Hepatocyte (in vitro differentiated cells): ENCODE results near the gene PLCD1. TPM values are rescaled to one million over a fixed set of nuclear protein-coding genes. Genes with fewer than 3 reads are reported as not detected.

Experiments
- DNase-seq: peaks from one replicate; pipeline ENCODE4 v3.0.0-alpha.2; 2016; ENCODE audit warnings: low spot score
- H2AFZ ChIP-seq: fragments of 200-600 bp; sonication (generic); 2 replicates; pipeline ENCODE4 v1.6.0; 2016; ENCODE audit warnings: antibody characterized with exemption, mild to moderate bottlenecking
- H3K27ac ChIP-seq: fragments of 200-600 bp; sonication (generic); 2 replicates; pipeline ENCODE4 v1.5.1; 2016; ENCODE audit warnings: mild to moderate bottlenecking
- H3K27me3 ChIP-seq: fragments of 200-600 bp; sonication (generic); 2 replicates; pipeline ENCODE4 v1.6.1; 2016
- H3K36me3 ChIP-seq: fragments of 200-600 bp; sonication (generic); replicated peaks from 2 replicates; pipeline ENCODE4 v1.5.1; 2016; ENCODE audit warnings: low read depth; ENCODE audit not compliant: insufficient read depth
- H3K4me1 ChIP-seq: fragments of 200-600 bp; sonication (generic); 2 replicates; pipeline ENCODE4 v1.5.1; 2016; ENCODE audit warnings: mild to moderate bottlenecking, moderate library complexity; ENCODE audit not compliant: insufficient read depth
- H3K4me2 ChIP-seq: fragments of 200-600 bp; sonication (generic); 2 replicates; pipeline ENCODE4 v1.6.0; 2016
- H3K4me3 ChIP-seq: fragments of 200-600 bp; sonication (generic); 2 replicates; pipeline ENCODE4 v1.5.1; 2016; ENCODE audit warnings: mild to moderate bottlenecking
- H3K79me2 ChIP-seq: fragments of 200-600 bp; sonication (generic); 2 replicates; pipeline ENCODE4 v1.6.0; 2017; ENCODE audit warnings: mild to moderate bottlenecking
- H3K9me2 ChIP-seq: fragments of 200-600 bp; sonication (generic); replicated peaks from 2 replicates; pipeline ENCODE4 v1.6.0; 2017; ENCODE audit warnings: mild to moderate bottlenecking; ENCODE audit not compliant: insufficient read depth
- H3K9me3 ChIP-seq: fragments of 200-600 bp; sonication (generic); 2 replicates; pipeline ENCODE4 v1.5.1; 2016; ENCODE audit warnings: low read depth, mild to moderate bottlenecking
- H4K20me1 ChIP-seq: fragments of 200-600 bp; sonication (generic); 2 replicates; pipeline ENCODE4 v1.6.0; 2016; ENCODE audit warnings: mild to moderate bottlenecking; ENCODE audit not compliant: insufficient read depth, poor library complexity, severe bottlenecking
- EZH2 ChIP-seq: fragments of 200-600 bp; sonication (generic); IDR thresholded peaks from 2 replicates; pipeline ENCODE4 v1.6.1; 2016; ENCODE audit warnings: antibody characterized with exemption, mild to moderate bottlenecking, borderline replicate concordance
- EZH2phosphoT487 ChIP-seq: fragments of 200-600 bp; sonication (generic); IDR thresholded peaks from one replicate; pipeline ENCODE4 v1.6.1; 2018; ENCODE audit warnings: antibody characterized with exemption, mild to moderate bottlenecking, low read depth, moderate library complexity; ENCODE audit not compliant: unreplicated experiment, severe bottlenecking
- WGBS: methylation state at CpG from one replicate; pipeline ENCODE4 v1.1.6; 2016; ENCODE audit warnings: low lambda C conversion rate; ENCODE audit errors: missing lambda C conversion rate; 5-methylcytosine and 5-hydroxymethylcytosine counted together
- polyA plus RNA-seq: library from polyadenylated mRNA; unstranded; fragments of >200 nt; fragmentation: Nextera tagmentation; extraction: Ambion mirVana; gene quantifications from 2 replicates; pipeline ENCODE4 v1.2.1, GENCODE V29; 2016
- total RNA-seq: library from RNA; depleted of rRNA; stranded (reverse); fragments of >200 nt; gene quantifications from 2 replicates; pipeline ENCODE4 v1.2.3, GENCODE V29; 2014
- TF ChIP-seq, protein P1 (sequence below): fragments of 200-600 bp; sonication (generic); IDR thresholded peaks from 2 replicates; pipeline ENCODE4 v1.5.1; 2016; ENCODE audit warnings: antibody characterized with exemption, mild to moderate bottlenecking; ENCODE audit not compliant: poor library complexity

PLCD1 gene
- total and polyA plus RNA-seq, 2 experiments from 2014 or later: 21.7 to 22.6 TPM

DNA sequence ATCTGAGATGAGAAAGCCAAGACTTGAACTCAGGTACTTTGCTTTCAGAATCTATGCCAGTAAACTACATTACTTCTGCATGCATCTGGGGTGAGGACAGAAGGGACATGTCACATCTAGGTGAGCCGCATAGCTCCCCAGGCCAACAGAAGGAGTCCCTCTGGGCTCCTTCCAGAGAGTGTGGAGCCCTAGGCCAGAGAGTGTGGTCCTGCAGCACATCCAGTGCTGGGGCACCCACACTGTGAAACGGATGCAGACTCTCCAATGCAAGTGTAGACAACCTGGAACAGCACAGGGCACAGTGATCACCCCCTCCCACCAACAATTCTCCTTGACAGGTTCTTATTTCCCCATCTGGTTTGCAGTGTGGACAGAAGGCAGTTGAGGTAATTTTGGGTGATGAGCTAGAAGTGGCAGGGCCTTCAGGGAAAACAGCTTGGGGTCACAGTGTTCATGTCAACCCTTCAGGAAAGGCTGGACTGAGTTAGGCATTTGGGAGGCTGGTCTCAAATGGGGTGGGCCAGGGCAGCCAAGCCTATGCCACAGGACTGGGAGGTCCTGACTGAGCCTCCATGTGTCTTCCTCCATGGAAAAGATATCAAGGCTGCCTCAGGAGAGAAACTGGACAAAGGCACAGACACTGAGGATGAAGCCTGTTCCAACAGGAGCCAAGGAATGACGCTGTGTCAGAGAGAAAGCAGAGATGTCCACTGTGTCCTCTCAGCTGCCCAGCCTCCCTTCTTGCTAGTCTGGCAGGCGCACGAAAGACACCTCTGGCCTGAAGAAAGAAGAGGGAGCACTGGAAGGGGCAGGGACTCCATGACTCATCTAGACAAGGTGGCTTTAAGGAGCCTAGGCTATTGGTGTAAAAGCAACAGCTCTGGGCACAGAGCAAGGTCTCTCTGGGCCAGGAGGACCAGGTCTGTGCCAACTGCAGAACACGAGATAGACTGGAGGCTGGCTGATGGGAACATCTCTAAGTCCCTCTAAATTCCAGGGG, 1.7 kb downstream of the PLCD1 start:
- Histone ChIP-seq H3K79me2 (peaks cover 7% of the 10 kb centered on the region), H4K20me1 (no peaks in the 10 kb centered on the region), H3K36me3 (no peaks in the 10 kb centered on the region), H3K4me1 (peaks cover 9% of the 10 kb centered on the region), H3K9me3 (no peaks in the 10 kb centered on the region), H3K4me2 (peak overlapping the region; percentile 89), H3K27ac (no peak overlapping the region), H3K4me3 (no peak overlapping the region), H3K27me3 (no peaks in the 10 kb centered on the region), H3K9me2 (no peaks in the 10 kb centered on the region), H2AFZ (no peak overlapping the region)
- 94% methylated on average over 6 of the region's 6 CpGs for WGBS
- no peak for TF ChIP-seq EZH2phosphoT487
- TF ChIP-seq, protein P1, sequence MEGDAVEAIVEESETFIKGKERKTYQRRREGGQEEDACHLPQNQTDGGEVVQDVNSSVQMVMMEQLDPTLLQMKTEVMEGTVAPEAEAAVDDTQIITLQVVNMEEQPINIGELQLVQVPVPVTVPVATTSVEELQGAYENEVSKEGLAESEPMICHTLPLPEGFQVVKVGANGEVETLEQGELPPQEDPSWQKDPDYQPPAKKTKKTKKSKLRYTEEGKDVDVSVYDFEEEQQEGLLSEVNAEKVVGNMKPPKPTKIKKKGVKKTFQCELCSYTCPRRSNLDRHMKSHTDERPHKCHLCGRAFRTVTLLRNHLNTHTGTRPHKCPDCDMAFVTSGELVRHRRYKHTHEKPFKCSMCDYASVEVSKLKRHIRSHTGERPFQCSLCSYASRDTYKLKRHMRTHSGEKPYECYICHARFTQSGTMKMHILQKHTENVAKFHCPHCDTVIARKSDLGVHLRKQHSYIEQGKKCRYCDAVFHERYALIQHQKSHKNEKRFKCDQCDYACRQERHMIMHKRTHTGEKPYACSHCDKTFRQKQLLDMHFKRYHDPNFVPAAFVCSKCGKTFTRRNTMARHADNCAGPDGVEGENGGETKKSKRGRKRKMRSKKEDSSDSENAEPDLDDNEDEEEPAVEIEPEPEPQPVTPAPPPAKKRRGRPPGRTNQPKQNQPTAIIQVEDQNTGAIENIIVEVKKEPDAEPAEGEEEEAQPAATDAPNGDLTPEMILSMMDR: no peak
- DNase-seq: peak; percentile 11

DNA sequence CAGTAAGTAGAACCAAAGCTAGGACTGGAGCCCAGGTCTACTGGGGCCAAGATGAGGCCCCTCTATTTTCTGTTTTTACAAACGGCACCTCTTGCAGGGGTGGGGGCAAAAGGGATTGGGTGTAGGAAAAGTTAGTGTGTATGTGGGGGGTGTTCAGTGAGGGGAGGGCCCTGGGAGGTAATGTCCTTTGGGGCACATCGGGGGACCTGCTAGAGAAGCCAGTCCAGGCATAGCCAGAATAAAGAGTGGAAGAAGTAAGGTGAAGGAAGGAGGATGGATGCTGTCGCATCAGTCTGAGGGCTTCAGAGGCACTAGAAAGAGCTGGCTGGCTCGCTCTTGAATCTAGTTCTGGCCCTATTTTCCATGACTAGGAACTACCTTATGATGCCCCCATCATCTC, 2.6 kb downstream of the PLCD1 start:
- H3K4me1 ChIP-seq: peaks cover 9% of the 10 kb centered on the region

DNA sequence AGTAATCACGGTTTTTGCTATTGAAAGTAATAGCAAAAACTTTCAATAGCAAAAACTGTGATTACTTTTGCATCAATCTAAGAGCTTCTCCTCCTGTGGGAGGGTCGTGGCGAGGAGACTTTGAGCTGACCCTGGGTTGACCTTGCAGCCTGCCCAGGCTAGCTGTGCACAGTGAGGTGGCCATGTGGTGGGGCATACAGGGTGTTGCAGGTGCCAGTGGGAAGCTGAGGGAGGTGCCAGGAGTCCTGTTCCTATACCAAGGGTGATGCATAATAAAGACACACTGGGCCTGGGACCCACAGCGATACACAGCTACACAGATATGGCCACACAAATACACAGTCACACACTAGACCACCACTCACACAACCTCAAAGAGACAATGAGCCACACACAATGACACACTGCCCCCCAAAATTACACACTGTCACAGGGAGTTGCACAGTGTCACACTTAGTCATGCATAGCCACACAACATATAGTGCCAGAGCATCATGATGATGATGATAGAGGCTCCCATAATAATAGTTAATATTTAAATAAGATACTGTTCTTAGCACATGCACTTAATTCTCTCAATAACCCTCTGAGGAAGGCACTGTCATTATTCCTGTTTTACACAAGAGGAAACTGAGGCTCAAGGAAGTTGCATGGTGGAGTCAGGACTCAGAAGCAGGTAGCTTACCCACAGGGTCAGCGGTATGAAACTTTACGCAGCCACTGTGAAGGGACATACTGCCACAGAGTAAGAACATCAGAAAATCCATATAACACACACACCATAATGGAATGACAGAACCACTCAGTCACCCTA, 6.3 kb downstream of the PLCD1 start:
- WGBS: 94% methylated on average over 6 of the region's 6 CpGs
- no peaks in the 10 kb centered on the region for H3K27me3 ChIP-seq
- no peaks in the 10 kb centered on the region for H3K9me2 ChIP-seq
- TF ChIP-seq EZH2: no peak
- no peak for TF ChIP-seq EZH2phosphoT487
- TF ChIP-seq, protein P1: no peak
- no peaks in the 10 kb centered on the region for H4K20me1 ChIP-seq
- no peak overlapping the region for H3K27ac ChIP-seq
- H3K4me3 ChIP-seq: no peak overlapping the region
- H3K4me1 ChIP-seq: no peaks in the 10 kb centered on the region
- H3K79me2 ChIP-seq: peaks cover 7% of the 10 kb centered on the region
- peak; percentile 2 for DNase-seq
- H3K9me3 ChIP-seq: no peaks in the 10 kb centered on the region
- H2AFZ ChIP-seq: no peak overlapping the region
- no peaks in the 10 kb centered on the region for H3K36me3 ChIP-seq
- peak overlapping the region; percentile 80 for H3K4me2 ChIP-seq

More for the DNA sequence above, 2.6 kb downstream of the PLCD1 start:
- no peaks in the 10 kb centered on the region for H3K27me3 ChIP-seq
- no peak overlapping the region for H3K4me2 ChIP-seq
- no peak overlapping the region for H3K4me3 ChIP-seq
- TF ChIP-seq EZH2phosphoT487: no peak
- WGBS: 93% methylated on average over 4 of the region's 4 CpGs
- no peaks in the 10 kb centered on the region for H3K36me3 ChIP-seq
- peak; percentile 2 for DNase-seq
- no peak overlapping the region for H2AFZ ChIP-seq
- no peaks in the 10 kb centered on the region for H3K9me2 ChIP-seq
- peaks cover 7% of the 10 kb centered on the region for H3K79me2 ChIP-seq
- no peaks in the 10 kb centered on the region for H4K20me1 ChIP-seq
- no peaks in the 10 kb centered on the region for H3K9me3 ChIP-seq
- H3K27ac ChIP-seq: no peak overlapping the region

DNA sequence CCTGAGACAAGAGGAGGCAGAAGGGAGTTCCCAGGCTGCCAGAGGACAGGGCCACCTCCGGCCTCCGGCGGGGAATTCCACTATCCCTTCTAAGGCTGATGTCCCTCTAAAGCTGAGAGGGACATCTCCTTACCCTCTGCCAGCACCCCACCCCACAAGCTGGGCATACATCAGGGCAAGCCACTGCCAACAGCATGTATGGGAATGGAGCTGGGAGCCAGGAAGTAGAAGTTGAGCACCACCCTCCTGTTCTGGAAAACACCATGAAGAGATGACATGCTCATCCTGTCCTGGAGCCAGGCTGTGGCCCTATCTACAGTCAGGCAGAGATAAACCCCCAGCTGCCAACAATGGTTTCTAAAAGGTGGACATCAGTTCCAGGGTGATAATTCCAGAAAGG, 7.1 kb downstream of the PLCD1 start:
- 96% methylated on average over 3 of the region's 3 CpGs for WGBS
- H3K27ac ChIP-seq: no peak overlapping the region
- TF ChIP-seq, protein P1: no peak

More for the DNA sequence above, 7.1 kb downstream of the PLCD1 start:
- H3K9me3 ChIP-seq: no peaks in the 10 kb centered on the region
- DNase-seq: peak; percentile 2
- H2AFZ ChIP-seq: no peak overlapping the region
- no peak overlapping the region for H3K4me3 ChIP-seq
- no peaks in the 10 kb centered on the region for H4K20me1 ChIP-seq
- H3K4me2 ChIP-seq: no peak overlapping the region
- H3K27me3 ChIP-seq: no peaks in the 10 kb centered on the region
- H3K4me1 ChIP-seq: no peaks in the 10 kb centered on the region
- H3K79me2 ChIP-seq: peaks cover 7% of the 10 kb centered on the region
- H3K9me2 ChIP-seq: no peaks in the 10 kb centered on the region
- no peaks in the 10 kb centered on the region for H3K36me3 ChIP-seq
